Stimulated activated CD4-positive, alpha-beta T cell treated with anti-CD3 and anti-CD28 coated beads, Interleukin-2, amount 100 ng/mL, for 24 hours (primary cell): Measurements from ENCODE around the gene ARSA.
"Not testable (repeated sequence)": the region's sequence is repeated elsewhere in the genome, so short reads cannot be mapped to it uniquely, and the experiment has no call there.

Source experiments
- DNase-seq, 2 donors: peaks; one replicate each; pipeline ENCODE4 v3.0.0-alpha.2; 2020

Gene ARSA

GRCh38 chr22:50627642-50628542, at the start of gene ARSA:
Gene ARSA (minus strand): TSS chr22:50628152. CDS start chr22:50627779, 373 bp downstream.
- DNase-seq: peak; percentile 72 to 80

- DNase-seq: no peak
Measured at GRCh38 chr22:50676661-50677492, 48.9 kb upstream of the ARSA start.

- no peak for DNase-seq
Measured at GRCh38 chr22:50676180-50676636, 48.3 kb upstream of the ARSA start.

- no peak for DNase-seq
Measured at GRCh38 chr22:50675553-50676179, 47.7 kb upstream of the ARSA start.

GRCh38 chr22:50674606-50675552, 46.9 kb upstream of the ARSA start:
- DNase-seq: peak in 1 of 2 donors; percentile 24

- no peak for DNase-seq
Measured at GRCh38 chr22:50674130-50674500, 46.2 kb upstream of the ARSA start.

- DNase-seq: no peak
Measured at GRCh38 chr22:50673231-50674129, 45.5 kb upstream of the ARSA start.

GRCh38 chr22:50672471-50673230, 44.7 kb upstream of the ARSA start, which contains the start of gene SHANK3:
Gene SHANK3 (plus strand): TSS chr22:50672823.
- DNase-seq: no peak

GRCh38 chr22:50672041-50672440, 44.1 kb upstream of the ARSA start:
- no peak for DNase-seq

GRCh38 chr22:50671641-50672040, 43.7 kb upstream of the ARSA start:
- no peak for DNase-seq

GRCh38 chr22:50670914-50671538, 43.1 kb upstream of the ARSA start:
- DNase-seq: no peak

GRCh38 chr22:50670513-50670912, 42.6 kb upstream of the ARSA start:
- DNase-seq: no peak

GRCh38 chr22:50665738-50666137, 37.8 kb upstream of the ARSA start:
- DNase-seq: no peak

GRCh38 chr22:50665212-50665611, 37.3 kb upstream of the ARSA start:
- DNase-seq: no peak

- DNase-seq: no peak
Measured at GRCh38 chr22:50660306-50660705, 32.4 kb upstream of the ARSA start.

- DNase-seq: not testable (repeated sequence)
Measured at GRCh38 chr22:50659711-50660110, 31.8 kb upstream of the ARSA start.

GRCh38 chr22:50657925-50658324, 30.0 kb upstream of the ARSA start:
- no peak for DNase-seq

- DNase-seq: no peak
Measured at GRCh38 chr22:50656122-50657070, 28.4 kb upstream of the ARSA start.
